ENCODE data around the gene ADAMTS1. TPM values are rescaled to one million over a fixed set of nuclear protein-coding genes. Genes with fewer than 3 reads are reported as not detected.
A peak's percentile ranks its signal among the peaks of the same experiment; 100 is the strongest.
"Not testable (repeated sequence)": the region's sequence is repeated elsewhere in the genome, so short reads cannot be mapped to it uniquely, and the experiment has no call there.

The ADAMTS1 gene
- total RNA-seq = not detected
- total RNA-seq = 0.75 to 2.4 reads per million in 2 donors

DNA sequence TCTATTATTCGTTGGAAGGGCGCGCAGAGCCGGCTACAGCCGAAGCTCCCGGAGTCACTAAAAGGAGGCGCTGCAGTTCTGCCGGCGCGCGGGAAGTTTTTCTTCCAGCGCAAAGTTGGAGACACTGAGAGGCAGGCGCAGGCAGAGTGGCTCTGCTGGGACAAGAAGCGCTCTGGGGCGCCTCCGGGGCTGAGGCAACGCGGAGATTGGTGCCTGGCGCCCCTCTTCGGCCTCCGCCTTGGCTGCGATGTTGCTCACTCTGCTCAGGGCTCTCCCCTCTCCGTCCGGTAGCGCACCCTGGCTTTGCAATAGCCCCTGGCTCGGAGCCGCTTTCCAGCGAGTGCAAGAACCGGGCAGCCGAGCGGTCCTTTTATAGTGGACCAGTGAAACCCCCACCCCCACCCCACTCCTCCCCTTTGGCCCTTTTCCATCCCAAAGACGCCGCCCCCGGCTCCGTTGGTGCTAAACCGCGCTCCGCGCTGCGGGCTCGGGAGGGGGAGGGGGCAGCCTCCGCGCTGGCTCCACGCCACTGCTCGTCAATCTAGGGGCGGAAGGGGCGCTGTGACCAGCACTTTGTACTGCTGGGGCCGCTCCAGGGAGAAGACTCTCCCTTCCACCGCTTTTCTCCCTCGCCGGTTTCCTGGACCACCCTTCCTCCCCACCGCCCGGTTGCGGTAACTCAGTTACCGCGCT, at the start of gene ADAMTS1:
TSS of gene ADAMTS1 (minus strand) at position 344 of the 693 bp plus-strand sequence. CDS start 455 bp downstream, outside the sequence.
- peak within 1 kb of the TSS; percentile 85 for H3K4me3 Mint-ChIP-seq
- peaks cover 14% of the 10 kb centered on the region for H3K36me3 Mint-ChIP-seq (ENCODE audit: low read depth)
- no peak within 1 kb of the TSS for H3K27ac Mint-ChIP-seq
- ATAC-seq (no peak), DNase-seq (no peak)
- no peaks in the 10 kb centered on the region for H3K9me3 ChIP-seq (ENCODE audit: control insufficient read depth, low read length, poor library complexity, severe bottlenecking)
- peaks cover 69% of the 10 kb centered on the region for H3K27me3 Mint-ChIP-seq
- peaks cover 29% of the 10 kb centered on the region for H3K4me1 Mint-ChIP-seq

DNA sequence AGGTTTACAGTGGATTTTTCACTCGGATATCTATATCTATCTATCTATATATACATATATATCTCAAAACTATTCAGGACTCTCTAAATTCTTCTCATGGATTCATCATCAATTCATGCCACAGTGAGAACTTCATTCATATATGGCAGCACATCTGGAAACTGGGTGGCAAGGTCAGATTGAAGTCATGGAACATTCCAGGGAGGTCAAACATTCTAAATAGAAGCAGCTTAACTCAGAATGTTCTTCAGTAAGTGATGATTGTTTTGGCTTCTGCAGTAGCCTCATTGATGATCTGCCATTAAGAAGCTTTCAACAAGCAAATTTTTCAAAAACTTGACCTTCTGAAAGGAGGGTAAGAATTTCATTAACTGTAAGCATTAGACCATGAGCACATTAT, 46.9 kb upstream of the ADAMTS1 start:
- DNase-seq = no peak
- peaks cover 6% of the 10 kb centered on the region for H3K27me3 Mint-ChIP-seq
- H3K27ac Mint-ChIP-seq = no peak overlapping the region
- no peak for ATAC-seq
- no peaks in the 10 kb centered on the region for H3K9me3 ChIP-seq (ENCODE audit: control insufficient read depth, low read length, poor library complexity, severe bottlenecking)
- no peaks in the 10 kb centered on the region for H3K4me1 Mint-ChIP-seq
- no peaks in the 10 kb centered on the region for H3K36me3 Mint-ChIP-seq (ENCODE audit: low read depth)
- no peak overlapping the region for H3K4me3 Mint-ChIP-seq

DNA sequence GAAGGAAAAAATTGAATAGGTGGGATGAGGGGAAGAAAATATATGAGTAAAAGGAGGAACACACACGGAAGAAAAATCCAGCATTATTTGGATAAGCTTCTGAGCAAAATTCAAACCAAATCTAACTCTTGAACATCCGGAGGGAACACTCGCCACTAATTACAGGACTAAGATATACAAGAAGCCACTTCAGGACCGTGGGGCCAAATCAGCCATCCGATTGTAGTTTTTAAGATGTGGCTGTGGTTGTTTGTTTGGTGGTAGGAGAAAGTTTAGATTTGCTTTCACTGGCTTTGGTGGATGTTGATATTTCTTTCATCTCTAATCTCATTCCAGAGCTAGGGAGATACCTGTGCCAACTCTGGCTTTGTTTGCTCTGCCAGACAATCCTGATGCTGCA, 43.7 kb upstream of the ADAMTS1 start:
- ATAC-seq (no peak), DNase-seq (no peak)
- Mint-ChIP-seq H3K27me3 (peaks cover 6% of the 10 kb centered on the region), H3K4me1 (no peaks in the 10 kb centered on the region), H3K36me3 (ENCODE audit: low read depth) (no peaks in the 10 kb centered on the region), H3K4me3 (no peak overlapping the region), H3K27ac (no peak overlapping the region)
- no peaks in the 10 kb centered on the region for H3K9me3 ChIP-seq (ENCODE audit: control insufficient read depth, low read length, poor library complexity, severe bottlenecking)

DNA sequence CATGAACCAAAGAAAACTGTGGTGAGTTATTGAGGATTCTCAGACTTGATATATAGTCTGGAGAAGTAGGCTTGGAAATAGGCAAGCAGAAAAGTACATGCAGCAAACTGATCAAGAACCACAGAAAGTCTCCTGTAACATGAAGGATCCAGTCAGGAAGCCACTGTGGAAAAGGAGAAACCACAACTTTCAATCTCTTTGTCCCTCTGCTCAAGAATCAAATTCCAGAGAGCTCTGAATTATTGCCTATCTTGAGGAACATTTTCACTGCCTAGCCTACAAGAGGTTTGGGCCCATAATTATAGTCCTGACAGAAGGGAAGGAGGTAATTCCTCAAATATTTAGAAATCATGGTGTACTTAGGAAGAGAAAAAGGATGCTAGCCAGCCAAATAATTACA, 43.0 kb upstream of the ADAMTS1 start:
- DNase-seq (no peak), ATAC-seq (no peak)
- H3K27me3 Mint-ChIP-seq = peaks cover 3% of the 10 kb centered on the region
- no peak overlapping the region for H3K4me3 Mint-ChIP-seq
- H3K9me3 ChIP-seq (ENCODE audit: control insufficient read depth, low read length, poor library complexity, severe bottlenecking) = no peaks in the 10 kb centered on the region
- H3K27ac Mint-ChIP-seq = no peak overlapping the region
- no peaks in the 10 kb centered on the region for H3K4me1 Mint-ChIP-seq
- no peaks in the 10 kb centered on the region for H3K36me3 Mint-ChIP-seq (ENCODE audit: low read depth)

GRCh38 chr21:26887251-26887650, 42.0 kb upstream of the ADAMTS1 start:
- no peaks in the 10 kb centered on the region for H3K4me1 Mint-ChIP-seq
- H3K4me3 Mint-ChIP-seq = no peak overlapping the region
- H3K27ac Mint-ChIP-seq = no peak overlapping the region
- DNase-seq (no peak), ATAC-seq (no peak)
- H3K9me3 ChIP-seq (ENCODE audit: control insufficient read depth, low read length, poor library complexity, severe bottlenecking) = no peaks in the 10 kb centered on the region
- H3K27me3 Mint-ChIP-seq = no peaks in the 10 kb centered on the region
- no peaks in the 10 kb centered on the region for H3K36me3 Mint-ChIP-seq (ENCODE audit: low read depth)

GRCh38 chr21:26884436-26884835, 39.2 kb upstream of the ADAMTS1 start:
- H3K27me3 Mint-ChIP-seq = peaks cover 4% of the 10 kb centered on the region
- H3K9me3 ChIP-seq (ENCODE audit: control insufficient read depth, low read length, poor library complexity, severe bottlenecking) = no peaks in the 10 kb centered on the region
- ATAC-seq (no peak), DNase-seq (no peak)
- H3K4me3 Mint-ChIP-seq = no peak overlapping the region
- H3K4me1 Mint-ChIP-seq = no peaks in the 10 kb centered on the region
- no peak overlapping the region for H3K27ac Mint-ChIP-seq
- no peaks in the 10 kb centered on the region for H3K36me3 Mint-ChIP-seq (ENCODE audit: low read depth)

GRCh38 chr21:26883768-26884167, 38.6 kb upstream of the ADAMTS1 start:
- no peak overlapping the region for H3K27ac Mint-ChIP-seq
- H3K4me3 Mint-ChIP-seq = no peak overlapping the region
- no peaks in the 10 kb centered on the region for H3K36me3 Mint-ChIP-seq (ENCODE audit: low read depth)
- no peaks in the 10 kb centered on the region for H3K9me3 ChIP-seq (ENCODE audit: control insufficient read depth, low read length, poor library complexity, severe bottlenecking)
- peaks cover 4% of the 10 kb centered on the region for H3K27me3 Mint-ChIP-seq
- no peak for ATAC-seq
- no peaks in the 10 kb centered on the region for H3K4me1 Mint-ChIP-seq
- no peak for DNase-seq

GRCh38 chr21:26881504-26882228, 36.5 kb upstream of the ADAMTS1 start:
- H3K27me3 Mint-ChIP-seq = peaks cover 4% of the 10 kb centered on the region
- H3K36me3 Mint-ChIP-seq (ENCODE audit: low read depth) = no peaks in the 10 kb centered on the region
- H3K4me3 Mint-ChIP-seq = no peak overlapping the region
- H3K9me3 ChIP-seq (ENCODE audit: control insufficient read depth, low read length, poor library complexity, severe bottlenecking) = no peaks in the 10 kb centered on the region
- H3K4me1 Mint-ChIP-seq = no peaks in the 10 kb centered on the region
- DNase-seq = no peak
- ATAC-seq = no peak
- no peak overlapping the region for H3K27ac Mint-ChIP-seq

GRCh38 chr21:26877018-26877417, 31.8 kb upstream of the ADAMTS1 start:
- H3K9me3 ChIP-seq (ENCODE audit: control insufficient read depth, low read length, poor library complexity, severe bottlenecking) = no peaks in the 10 kb centered on the region
- Mint-ChIP-seq H3K27me3 (peaks cover 4% of the 10 kb centered on the region), H3K4me3 (no peak overlapping the region), H3K4me1 (no peaks in the 10 kb centered on the region), H3K36me3 (ENCODE audit: low read depth) (no peaks in the 10 kb centered on the region), H3K27ac (no peak overlapping the region)
- ATAC-seq (no peak), DNase-seq (no peak)

DNA sequence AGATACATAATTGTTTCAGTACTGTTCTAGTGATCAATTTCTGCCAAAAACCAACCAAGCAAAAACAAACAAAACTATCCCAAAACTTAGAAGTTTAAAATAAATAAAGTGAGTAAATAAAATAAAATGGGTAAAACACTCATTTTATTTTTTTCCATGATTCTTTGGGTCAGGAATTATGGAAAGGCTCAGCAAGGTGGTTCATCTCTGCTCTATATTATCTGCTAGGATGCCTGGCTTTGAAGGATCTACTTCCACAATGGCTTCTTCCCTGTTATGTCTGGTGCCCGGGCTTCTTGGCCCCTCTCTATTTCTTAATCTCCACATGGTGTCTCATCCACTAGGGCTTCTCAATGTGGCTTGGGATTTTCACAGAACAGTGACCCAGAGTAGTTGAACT, 29.1 kb upstream of the ADAMTS1 start:
- H3K9me3 ChIP-seq (ENCODE audit: control insufficient read depth, low read length, poor library complexity, severe bottlenecking) = no peaks in the 10 kb centered on the region
- H3K27ac Mint-ChIP-seq = no peak overlapping the region
- no peaks in the 10 kb centered on the region for H3K36me3 Mint-ChIP-seq (ENCODE audit: low read depth)

GRCh38 chr21:26865857-26866256, 20.6 kb upstream of the ADAMTS1 start:
- Mint-ChIP-seq H3K27me3 (peaks cover 20% of the 10 kb centered on the region), H3K4me1 (peaks cover 3% of the 10 kb centered on the region), H3K4me3 (no peak overlapping the region), H3K36me3 (ENCODE audit: low read depth) (no peaks in the 10 kb centered on the region), H3K27ac (no peak overlapping the region)
- no peaks in the 10 kb centered on the region for H3K9me3 ChIP-seq (ENCODE audit: control insufficient read depth, low read length, poor library complexity, severe bottlenecking)
- DNase-seq = no peak
- no peak for ATAC-seq

More for the DNA sequence above, 29.1 kb upstream of the ADAMTS1 start:
- Mint-ChIP-seq H3K4me1 (no peaks in the 10 kb centered on the region), H3K27me3 (peaks cover 5% of the 10 kb centered on the region), H3K4me3 (no peak overlapping the region)
- DNase-seq (no peak), ATAC-seq (no peak)

DNA sequence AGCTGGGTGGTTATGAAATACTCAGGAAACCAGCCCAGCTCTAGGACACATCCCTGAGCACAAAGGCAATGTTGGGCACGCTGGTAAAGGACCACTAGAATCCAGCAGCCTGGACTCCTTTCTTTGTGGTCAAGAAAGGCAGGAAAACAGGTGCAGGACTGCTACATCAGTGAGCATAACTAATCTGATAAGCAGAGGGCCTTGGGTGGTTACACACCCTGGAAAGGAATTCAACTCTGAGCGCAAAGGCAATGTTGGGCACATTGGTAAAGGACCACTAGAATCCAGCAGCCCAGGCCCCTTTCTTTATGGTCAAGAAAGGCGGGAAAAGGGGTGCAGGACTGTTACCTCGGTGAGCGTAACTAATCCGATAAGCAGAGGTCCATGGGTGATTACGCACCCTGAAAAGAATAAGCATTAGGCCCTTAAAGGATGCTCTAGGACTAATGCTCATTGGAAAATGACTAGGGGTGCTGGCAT, 11.7 kb upstream of the ADAMTS1 start:
- H3K4me3 Mint-ChIP-seq; H3K9me3 ChIP-seq (ENCODE audit: control insufficient read depth, low read length, poor library complexity, severe bottlenecking); H3K36me3 Mint-ChIP-seq (ENCODE audit: low read depth); H3K27ac Mint-ChIP-seq; H3K4me1 Mint-ChIP-seq; ATAC-seq; DNase-seq: not testable (repeated sequence)
- peaks cover 33% of the 10 kb centered on the region for H3K27me3 Mint-ChIP-seq

- H3K4me3 Mint-ChIP-seq; DNase-seq; H3K9me3 ChIP-seq (ENCODE audit: control insufficient read depth, low read length, poor library complexity, severe bottlenecking); H3K36me3 Mint-ChIP-seq (ENCODE audit: low read depth); H3K4me1 Mint-ChIP-seq; H3K27ac Mint-ChIP-seq; ATAC-seq: not testable (repeated sequence)
- H3K27me3 Mint-ChIP-seq = peaks cover 38% of the 10 kb centered on the region
Observed at GRCh38 chr21:26854695-26855094, 9.5 kb upstream of the ADAMTS1 start.

Measured in T-helper 17 cell (primary cell).